GM21528 (cell line): Measurements from ENCODE around the gene PTGDR.
A peak's percentile ranks its signal among the peaks of the same experiment; 100 is the strongest.

Source experiments
- ATAC-seq: cut with Tn5 transposase; IDR thresholded peaks from one replicate; pipeline ENCODE4 v1.9.1; 2021; ENCODE audit warnings: mild to moderate bottlenecking, moderate library complexity; ENCODE audit not compliant: unreplicated experiment, low FRiP score

PTGDR gene

DNA sequence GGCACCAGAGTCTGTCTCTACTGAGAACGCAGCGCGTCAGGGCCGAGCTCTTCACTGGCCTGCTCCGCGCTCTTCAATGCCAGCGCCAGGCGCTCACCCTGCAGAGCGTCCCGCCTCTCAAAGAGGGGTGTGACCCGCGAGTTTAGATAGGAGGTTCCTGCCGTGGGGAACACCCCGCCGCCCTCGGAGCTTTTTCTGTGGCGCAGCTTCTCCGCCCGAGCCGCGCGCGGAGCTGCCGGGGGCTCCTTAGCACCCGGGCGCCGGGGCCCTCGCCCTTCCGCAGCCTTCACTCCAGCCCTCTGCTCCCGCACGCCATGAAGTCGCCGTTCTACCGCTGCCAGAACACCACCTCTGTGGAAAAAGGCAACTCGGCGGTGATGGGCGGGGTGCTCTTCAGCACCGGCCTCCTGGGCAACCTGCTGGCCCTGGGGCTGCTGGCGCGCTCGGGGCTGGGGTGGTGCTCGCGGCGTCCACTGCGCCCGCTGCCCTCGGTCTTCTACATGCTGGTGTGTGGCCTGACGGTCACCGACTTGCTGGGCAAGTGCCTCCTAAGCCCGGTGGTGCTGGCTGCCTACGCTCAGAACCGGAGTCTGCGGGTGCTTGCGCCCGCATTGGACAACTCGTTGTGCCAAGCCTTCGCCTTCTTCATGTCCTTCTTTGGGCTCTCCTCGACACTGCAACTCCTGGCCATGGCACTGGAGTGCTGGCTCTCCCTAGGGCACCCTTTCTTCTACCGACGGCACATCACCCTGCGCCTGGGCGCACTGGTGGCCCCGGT lies at the start of gene PTGDR:
Gene PTGDR (plus strand): TSS at position 198 of the 778 bp plus-strand sequence. CDS start 117 bp downstream, at position 315.
- ATAC-seq: no peak

- ATAC-seq: no peak
Measured at GRCh38 chr14:52219488-52220084, 47.9 kb upstream of the PTGDR start.

- ATAC-seq: no peak
Measured at GRCh38 chr14:52220924-52221811, 46.3 kb upstream of the PTGDR start.

DNA sequence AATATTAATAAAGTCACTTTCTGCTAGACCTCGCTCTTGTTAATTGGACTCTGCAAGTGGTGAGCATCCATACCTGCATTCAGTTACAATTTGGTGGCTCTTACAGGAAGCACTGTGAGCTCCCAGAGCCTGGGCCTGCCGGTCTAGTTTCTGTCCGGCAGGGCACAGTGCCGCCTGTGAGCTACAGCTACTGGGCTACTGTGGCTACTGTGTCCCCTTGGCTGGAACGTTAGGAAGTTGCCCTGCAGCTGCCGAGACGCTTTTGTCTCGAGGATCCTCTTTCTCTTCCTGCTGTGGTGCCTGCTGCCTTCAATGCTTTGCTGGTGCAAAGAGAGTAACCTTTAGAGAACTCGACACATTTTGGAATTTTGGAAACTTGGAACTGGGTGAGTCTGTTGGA lies 44.6 kb upstream of the PTGDR start:
- no peak for ATAC-seq

DNA sequence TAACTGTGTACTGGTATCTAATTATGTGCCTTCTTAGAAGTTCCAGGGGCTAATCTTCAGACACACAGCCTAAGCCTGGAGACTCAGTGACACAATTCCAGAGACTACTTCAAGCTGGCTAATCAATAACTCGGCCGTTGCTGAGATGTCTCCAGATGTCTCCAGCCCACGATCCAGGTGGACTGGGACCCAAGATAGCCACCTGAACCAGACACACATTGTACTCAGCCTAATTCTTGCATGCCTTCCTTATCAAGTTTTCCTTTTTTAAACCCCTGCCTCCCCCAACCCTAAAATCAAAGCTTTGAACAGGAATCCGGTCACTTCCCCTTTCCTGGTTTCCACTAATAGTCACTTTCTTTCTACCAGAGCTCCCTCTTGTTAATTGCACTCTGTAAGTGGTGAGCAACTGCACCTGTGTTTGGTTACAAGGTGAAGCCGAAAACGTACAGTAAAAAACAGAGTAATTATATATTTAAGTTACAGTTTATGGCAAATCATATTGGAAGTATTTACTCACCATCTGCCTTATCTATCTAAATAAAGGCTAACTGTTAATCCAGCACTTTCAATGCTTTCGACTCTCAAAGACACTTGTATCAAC lies 39.8 kb upstream of the PTGDR start:
- no peak for ATAC-seq

GRCh38 chr14:52233693-52234092 lies 33.8 kb upstream of the PTGDR start:
- no peak for ATAC-seq

- no peak for ATAC-seq
Measured at GRCh38 chr14:52235434-52235833, 32.1 kb upstream of the PTGDR start.

DNA sequence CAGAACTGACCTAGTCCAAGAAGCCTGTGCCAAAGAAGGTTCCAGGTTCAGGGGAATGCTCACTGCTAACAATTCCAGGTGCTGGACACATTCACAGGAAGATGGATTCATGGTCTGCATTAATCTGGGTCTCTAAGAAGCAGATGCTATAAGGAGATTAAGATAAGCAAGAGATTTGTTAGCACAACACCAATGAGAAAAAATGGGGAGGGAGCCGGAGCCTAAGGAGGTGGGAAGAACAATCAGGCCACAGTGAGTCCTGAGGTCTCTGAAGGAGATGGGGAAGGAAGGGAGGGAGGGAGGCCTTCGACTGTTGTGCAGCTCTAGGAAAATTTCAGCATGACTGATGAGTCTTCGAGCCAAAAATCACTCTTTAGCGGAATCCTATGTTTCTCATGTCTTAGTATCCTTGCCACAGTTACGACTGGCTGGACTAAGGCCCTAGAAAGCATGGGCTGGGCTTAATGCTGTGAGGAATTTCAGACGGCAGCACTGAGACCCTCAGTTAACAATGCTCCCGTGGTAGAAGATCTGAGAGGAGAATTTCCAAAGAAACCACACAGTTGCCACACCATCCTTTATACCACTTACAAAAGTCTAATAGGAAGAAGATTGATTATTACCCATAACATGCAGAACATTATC lies 31.5 kb upstream of the PTGDR start:
- ATAC-seq: no peak

DNA sequence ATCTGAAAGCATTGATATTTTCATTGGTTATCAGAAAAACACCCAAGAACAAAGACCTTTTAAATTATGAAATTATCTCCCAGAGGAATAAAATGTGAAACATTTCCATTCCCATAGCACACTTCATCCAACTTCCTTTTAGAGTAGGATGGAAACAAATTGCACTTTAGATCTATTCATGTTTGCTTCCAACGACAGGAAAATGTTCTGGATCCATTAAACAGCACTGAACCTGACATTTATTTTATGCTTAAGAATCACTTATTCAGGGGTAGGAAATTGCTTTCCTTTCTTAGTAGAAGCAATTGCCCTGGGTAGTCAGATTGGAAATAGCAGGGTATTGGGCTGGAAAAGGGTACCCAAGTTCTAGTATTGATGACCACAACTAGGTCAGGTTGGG lies 28.8 kb upstream of the PTGDR start:
- no peak for ATAC-seq

GRCh38 chr14:52240623-52241022 lies 26.9 kb upstream of the PTGDR start:
- ATAC-seq: no peak

- no peak for ATAC-seq
Measured at GRCh38 chr14:52241087-52241793, 26.3 kb upstream of the PTGDR start.

DNA sequence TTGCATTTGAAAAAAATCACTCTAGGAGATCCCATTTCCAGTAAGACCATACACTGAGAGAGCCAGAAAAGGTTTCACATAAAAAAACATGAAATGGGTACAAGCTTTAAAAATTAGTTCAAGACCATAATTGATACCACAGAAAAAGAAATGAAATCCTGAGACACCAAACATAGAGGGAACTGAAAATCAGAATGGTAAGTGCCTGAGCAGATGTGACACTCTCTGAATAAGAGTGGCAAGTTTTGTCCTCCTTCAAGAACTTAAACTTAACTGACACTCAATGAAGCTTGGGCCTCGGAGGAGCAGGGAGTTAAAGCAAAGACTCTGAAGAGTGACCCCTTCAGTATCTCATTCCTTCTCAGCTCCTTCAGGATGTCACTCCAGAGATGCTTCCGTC lies 23.2 kb upstream of the PTGDR start:
- peak; percentile 80 for ATAC-seq

DNA sequence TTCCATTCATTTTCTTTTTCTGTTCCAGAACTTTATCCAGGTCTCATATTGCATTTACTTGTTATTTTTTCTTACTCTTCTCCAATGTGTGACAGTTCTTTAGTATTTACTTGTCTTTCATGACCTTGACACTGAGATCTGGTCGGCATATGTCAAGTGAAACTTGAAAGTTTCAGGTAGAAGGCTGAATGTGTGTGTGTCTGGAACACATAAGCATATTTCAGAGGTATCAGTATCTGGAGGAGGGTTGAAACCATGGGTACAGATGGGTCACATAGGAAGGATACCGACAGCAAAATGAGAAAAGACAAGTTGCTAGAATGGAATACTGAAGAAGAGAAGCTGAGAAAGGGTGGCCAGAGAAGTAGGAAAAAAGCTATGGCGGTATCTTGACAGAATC lies 22.5 kb upstream of the PTGDR start:
- peak; percentile 66 for ATAC-seq

DNA sequence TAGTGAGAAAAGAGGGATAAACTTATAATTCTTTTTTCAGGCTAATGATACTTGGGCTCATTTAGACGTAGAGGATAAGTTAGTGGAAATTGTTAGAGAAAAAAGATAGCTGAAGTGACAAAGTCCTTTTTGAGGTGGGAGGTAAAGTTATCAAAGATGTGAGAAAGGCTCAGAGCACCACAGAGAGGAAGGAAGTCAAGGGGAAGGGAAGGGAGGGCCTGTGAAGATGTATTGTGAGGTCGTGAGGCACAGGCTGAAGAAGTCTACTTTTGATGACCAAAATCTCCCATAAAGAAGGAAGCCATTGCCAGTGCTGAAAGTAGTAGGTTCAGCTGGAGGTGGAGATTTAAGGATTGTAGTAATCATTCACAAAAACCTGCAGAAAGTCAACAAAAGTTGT lies 19.4 kb upstream of the PTGDR start:
- ATAC-seq: no peak

GRCh38 chr14:52251724-52252123 lies 15.8 kb upstream of the PTGDR start:
- no peak for ATAC-seq

DNA sequence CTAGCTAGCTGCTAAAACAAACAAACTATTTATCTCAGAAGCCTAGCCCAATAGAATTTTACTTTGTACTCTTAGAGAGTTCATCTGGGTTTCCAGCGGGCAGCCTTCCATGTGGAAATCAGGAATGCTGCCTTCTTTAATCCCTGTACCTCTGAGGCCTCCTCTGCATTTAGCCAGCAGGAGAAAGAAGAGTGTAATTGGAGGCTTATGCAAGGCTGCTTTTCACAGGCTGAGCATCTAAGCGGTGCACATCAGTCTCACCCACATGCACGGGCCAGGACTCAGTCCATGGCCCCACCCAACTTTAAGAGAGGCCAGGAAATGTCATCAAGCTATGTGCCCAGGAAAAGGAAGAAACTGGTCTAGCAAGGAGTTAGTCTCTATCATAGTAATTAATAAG lies 14.0 kb upstream of the PTGDR start:
- ATAC-seq: no peak

DNA sequence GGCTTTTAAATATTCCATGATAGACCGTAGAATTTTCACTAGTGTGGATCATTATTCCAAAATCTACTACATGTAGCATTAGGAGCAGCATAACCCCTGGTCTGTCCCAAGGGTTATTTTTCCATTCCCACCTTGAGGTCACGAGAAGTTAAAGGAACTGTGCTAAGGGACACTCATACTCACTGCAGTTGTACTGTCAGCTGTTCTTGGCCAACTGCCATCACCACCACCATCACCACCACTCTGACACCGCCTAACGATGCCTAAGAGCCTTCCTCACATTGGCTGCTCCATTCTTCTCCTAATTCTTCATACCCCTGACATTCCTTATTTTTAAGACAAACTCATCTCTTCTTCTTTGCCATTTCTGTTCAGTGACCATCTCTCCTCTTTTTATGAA lies 13.4 kb upstream of the PTGDR start:
- ATAC-seq: no peak

DNA sequence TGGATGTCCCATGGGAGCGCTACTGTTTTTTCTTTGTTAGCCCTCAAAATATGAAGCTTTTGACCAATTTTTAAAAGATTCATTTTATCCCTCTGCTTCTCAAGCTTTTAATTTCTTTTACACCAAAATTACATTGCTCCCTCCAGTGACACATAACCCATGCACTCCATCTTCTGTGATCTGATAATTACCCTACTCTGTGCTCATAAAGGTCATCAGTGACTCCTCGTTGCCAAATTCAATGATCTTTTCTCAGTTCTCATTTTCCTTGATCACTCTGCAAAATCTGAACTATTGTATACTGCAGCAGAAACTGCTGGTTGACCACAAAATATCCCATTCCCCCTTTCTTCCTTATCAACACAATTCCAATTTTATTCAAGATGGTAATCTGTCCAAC lies 8.7 kb upstream of the PTGDR start:
- no peak for ATAC-seq

DNA sequence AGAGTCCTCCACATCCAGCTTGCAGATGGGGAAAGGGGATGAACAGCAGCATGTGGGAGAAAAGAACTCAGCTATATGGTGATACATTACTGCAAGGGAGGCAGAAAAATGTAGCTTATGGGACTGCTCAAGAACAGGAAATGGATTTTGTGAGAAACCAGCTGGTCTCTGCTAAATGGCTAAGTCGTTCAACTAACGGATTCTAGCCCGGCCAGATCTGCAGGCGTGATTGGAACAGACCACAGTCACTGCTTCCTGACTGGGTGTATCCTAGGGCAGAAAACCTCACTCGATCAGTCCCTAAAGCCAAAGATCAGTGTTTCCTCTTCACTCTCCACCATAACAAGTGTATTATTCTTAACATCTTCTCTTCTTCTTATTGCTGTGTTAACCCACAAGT lies 8.1 kb upstream of the PTGDR start:
- ATAC-seq: no peak

DNA sequence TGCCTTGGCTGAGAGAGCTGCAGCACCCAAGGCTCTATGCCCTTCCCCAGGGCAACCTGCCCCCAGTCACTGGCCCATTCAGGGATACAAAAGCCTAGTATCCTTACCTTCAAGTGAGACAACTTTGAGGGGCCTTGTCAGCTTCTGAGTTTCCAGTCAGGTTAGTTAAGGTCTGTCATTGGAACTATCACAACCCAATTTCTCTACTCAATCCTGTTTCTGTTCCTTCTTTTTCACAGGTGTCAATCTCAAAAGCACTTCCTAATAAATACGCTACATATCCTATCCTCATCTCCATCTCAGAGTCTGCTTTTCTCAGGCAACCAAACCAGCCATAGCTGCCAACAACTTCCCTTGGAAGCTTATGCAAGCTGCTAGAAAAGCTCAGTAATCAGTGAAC lies 4.9 kb upstream of the PTGDR start:
- ATAC-seq: no peak
